Progenitor cell of endocrine pancreas (in vitro differentiated cells): Measurements from ENCODE around the gene SORCS2. TPM values are rescaled to one million over a fixed set of nuclear protein-coding genes. Genes with fewer than 3 reads are reported as not detected.

Experiments used
- DNase-seq: peaks from one replicate; pipeline ENCODE4 v3.0.0; 2021; ENCODE audit warnings: low spot score; ENCODE audit not compliant: unreplicated experiment
- H3K27ac Mint-ChIP-seq: 2 replicates; pipeline ENCODE4 v1.8.0; 2021; ENCODE audit warnings: mild to moderate bottlenecking, moderate library complexity, mixed read lengths
- H3K27me3 Mint-ChIP-seq: 2 replicates; pipeline ENCODE4 v1.8.0; 2021; ENCODE audit warnings: mixed read lengths
- H3K36me3 Mint-ChIP-seq: 2 replicates; pipeline ENCODE4 v1.8.0; 2022; ENCODE audit warnings: mixed read lengths; ENCODE audit not compliant: insufficient read depth
- H3K4me1 Mint-ChIP-seq: 2 replicates; pipeline ENCODE4 v1.8.0; 2021; ENCODE audit warnings: low read depth, mixed read lengths
- H3K4me3 Mint-ChIP-seq: 2 replicates; pipeline ENCODE4 v1.8.0; 2021; ENCODE audit warnings: low read depth, mild to moderate bottlenecking, moderate library complexity, mixed read lengths
- H3K9me3 Mint-ChIP-seq: 2 replicates; pipeline ENCODE4 v1.8.0; 2021; ENCODE audit warnings: low read depth, mixed read lengths
- CTCF ChIP-seq: fragments of 200-600 bp; sonication (generic); IDR thresholded peaks from one replicate; pipeline ENCODE4 v1.5.0; 2021; ENCODE audit warnings: antibody characterized with exemption, mild to moderate bottlenecking; ENCODE audit not compliant: unreplicated experiment
- total RNA-seq: library from RNA; stranded (reverse); gene quantifications from 2 replicates; pipeline ENCODE4 v1.2.1, GENCODE V29; 2021

The SORCS2 gene
- total RNA-seq, 1 donor from 2014 or later, result 2.2 TPM

DNA sequence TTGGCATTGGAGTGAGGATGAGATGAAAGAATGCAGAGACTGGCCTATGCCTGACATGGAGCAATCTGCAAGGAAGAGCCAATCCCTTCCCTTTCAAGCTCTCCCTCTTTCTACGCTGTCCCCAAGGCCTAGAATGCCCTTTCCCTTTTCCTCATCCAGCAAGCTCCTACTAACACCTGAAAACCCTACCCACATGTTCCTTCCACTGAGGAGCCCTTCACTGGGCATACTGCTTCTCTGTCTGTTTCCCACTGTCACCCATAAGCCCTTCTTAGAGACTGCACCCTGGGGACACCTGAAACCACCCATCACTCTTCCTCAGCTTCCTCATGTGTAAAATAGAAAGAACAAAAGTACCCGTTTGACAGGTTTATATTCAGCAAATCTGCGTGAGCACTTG lies 492.0 kb downstream of the SORCS2 start:
- Mint-ChIP-seq H3K36me3 (peaks cover 2% of the 10 kb centered on the region), H3K4me3 (no peak overlapping the region), H3K27ac (no peak overlapping the region), H3K27me3 (peaks cover 9% of the 10 kb centered on the region), H3K9me3 (peaks cover 13% of the 10 kb centered on the region), H3K4me1 (peaks cover 14% of the 10 kb centered on the region)
- DNase-seq, result no peak
- no peak for TF ChIP-seq CTCF

DNA sequence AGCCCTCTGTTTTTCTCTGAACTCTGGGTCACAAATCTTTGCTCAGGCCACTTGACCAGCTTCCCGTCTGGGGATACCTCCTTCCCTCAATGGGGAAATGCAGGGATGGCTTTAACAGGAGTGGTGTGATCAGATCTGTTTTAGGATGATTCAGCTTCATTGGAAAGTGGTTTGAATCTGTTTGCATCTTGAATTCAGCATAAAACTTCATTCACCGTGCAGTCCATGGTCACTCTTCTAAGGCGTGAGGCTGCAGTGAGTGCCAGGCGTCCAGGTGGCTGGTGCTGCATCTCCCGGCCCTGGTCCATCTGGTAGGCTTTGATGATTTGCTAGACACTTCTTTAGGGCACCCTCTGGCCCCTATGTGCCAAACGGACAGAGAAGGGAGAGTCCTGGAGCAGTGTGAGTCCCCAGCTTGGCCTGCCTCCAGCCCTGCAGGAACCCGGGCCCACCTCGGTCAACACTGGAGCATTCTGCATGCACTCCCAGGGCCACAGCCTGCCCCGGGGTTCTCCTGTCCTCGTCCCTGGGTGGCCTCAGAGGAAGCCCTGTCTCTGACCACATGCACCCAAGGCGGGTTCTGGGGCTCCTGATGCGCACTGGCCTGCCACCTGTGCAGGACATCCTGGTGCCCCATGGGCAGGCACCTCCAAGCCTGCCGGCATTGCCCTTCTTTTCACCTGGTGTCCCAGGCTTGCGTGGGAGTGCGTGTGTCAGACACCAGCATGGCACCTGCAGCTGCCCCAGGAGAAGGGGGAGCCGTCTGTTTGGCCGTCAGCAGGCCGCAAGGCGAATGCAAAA lies 493.9 kb downstream of the SORCS2 start:
- no peak for DNase-seq
- peaks cover 8% of the 10 kb centered on the region for H3K9me3 Mint-ChIP-seq
- no peak for TF ChIP-seq CTCF
- no peak overlapping the region for H3K4me3 Mint-ChIP-seq
- H3K36me3 Mint-ChIP-seq, result peaks cover 2% of the 10 kb centered on the region
- H3K27ac Mint-ChIP-seq, result no peak overlapping the region
- peaks cover 3% of the 10 kb centered on the region for H3K27me3 Mint-ChIP-seq
- H3K4me1 Mint-ChIP-seq, result peaks cover 14% of the 10 kb centered on the region

- H3K27ac Mint-ChIP-seq, result no peak overlapping the region
- H3K4me1 Mint-ChIP-seq, result peaks cover 14% of the 10 kb centered on the region
- H3K9me3 Mint-ChIP-seq, result peaks cover 8% of the 10 kb centered on the region
- H3K36me3 Mint-ChIP-seq, result peaks cover 2% of the 10 kb centered on the region
- no peak for TF ChIP-seq CTCF
- DNase-seq, result no peak
- peaks cover 3% of the 10 kb centered on the region for H3K27me3 Mint-ChIP-seq
- H3K4me3 Mint-ChIP-seq, result no peak overlapping the region
These were observed 494.7 kb downstream of the SORCS2 start for GRCh38 chr4:7687006-7687405.

DNA sequence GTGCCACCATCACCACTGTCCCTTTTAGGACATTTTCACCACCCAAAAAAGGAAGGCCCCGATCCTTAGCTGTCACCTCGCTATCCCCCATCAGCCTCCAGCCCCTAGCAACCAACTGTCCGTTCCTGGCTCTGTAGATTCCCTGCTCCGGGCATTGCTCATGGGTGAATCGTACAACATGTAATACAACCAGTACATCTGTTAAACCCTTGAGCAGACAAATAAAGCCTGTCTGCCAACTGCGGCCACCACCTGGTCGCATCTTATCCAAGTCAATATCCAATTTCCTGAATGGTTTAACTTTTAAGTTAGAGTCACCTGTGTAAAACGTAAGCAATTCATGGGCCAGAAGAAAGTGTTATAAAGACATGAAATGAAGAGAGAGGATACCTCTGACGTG lies 495.5 kb downstream of the SORCS2 start:
- peaks cover 2% of the 10 kb centered on the region for H3K36me3 Mint-ChIP-seq
- DNase-seq, result no peak
- no peak overlapping the region for H3K4me3 Mint-ChIP-seq
- peaks cover 1% of the 10 kb centered on the region for H3K27me3 Mint-ChIP-seq
- H3K27ac Mint-ChIP-seq, result no peak overlapping the region
- no peak for TF ChIP-seq CTCF
- H3K4me1 Mint-ChIP-seq, result peaks cover 14% of the 10 kb centered on the region
- peaks cover 6% of the 10 kb centered on the region for H3K9me3 Mint-ChIP-seq

DNA sequence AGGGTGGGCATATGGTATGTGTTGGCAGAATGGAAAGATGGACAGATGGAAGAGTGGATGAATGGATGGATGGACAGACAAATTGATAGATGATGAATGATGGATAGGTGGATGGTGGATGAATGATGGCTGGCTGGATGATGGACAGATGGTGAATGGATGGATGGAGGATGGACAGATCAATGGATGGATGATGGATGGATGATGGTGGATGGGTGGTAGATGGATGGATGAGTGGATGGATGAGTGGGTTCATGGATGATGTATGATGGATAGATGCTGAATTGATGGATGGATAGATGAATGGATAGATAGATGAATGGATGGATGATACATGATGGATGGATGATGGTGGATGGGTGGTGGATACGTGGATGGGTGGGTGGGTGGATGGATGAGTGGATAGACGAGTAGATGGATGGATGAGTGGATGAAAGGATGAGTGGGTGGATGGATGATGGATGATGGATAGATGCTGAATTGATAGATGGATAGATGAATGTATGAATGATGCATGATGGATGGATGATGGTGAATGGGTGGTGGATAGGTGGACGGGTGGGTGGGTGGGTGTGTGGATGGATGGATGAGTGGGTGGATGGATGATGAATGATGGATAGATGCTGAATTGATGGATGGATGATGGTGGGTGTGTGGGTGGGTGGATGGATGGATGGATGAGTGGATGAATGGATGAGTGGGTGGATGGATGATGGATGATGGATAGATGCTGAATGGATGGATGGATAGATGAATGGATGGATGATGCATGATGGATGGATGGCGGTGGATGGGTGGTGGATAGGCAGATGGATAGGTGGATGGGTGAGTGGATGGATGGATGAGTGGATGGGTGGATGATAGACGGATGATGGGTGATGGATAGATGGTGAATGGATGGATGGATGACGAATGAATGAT lies 497.7 kb downstream of the SORCS2 start:
- H3K9me3 Mint-ChIP-seq, result no peaks in the 10 kb centered on the region
- H3K27me3 Mint-ChIP-seq, result peaks cover 9% of the 10 kb centered on the region

More for the DNA sequence above, 497.7 kb downstream of the SORCS2 start:
- DNase-seq, result no peak
- H3K36me3 Mint-ChIP-seq, result no peaks in the 10 kb centered on the region
- TF ChIP-seq CTCF, result no peak
- H3K4me3 Mint-ChIP-seq, result no peak overlapping the region
- H3K4me1 Mint-ChIP-seq, result peaks cover 5% of the 10 kb centered on the region
- H3K27ac Mint-ChIP-seq, result no peak overlapping the region
